ENCODE measurements around the gene ELF4. TPM values are rescaled to one million over a fixed set of nuclear protein-coding genes. Genes with fewer than 3 reads are reported as not detected.

ELF4 gene
- total and polyA plus RNA-seq, 10 of the 15 experiments (the other 5 are each of a cell fraction or from before 2014, with no cell fraction given) = 4.0 to 36.7 (median 22.6) TPM

- H3K9ac ChIP-seq (ENCODE audit: control insufficient read depth, insufficient read depth, low read length) = no peak overlapping the region
- ATAC-seq = peak; percentile 15
- H3K9me3 ChIP-seq (replicated peaks; ENCODE audit: control insufficient read depth, insufficient read depth, low read length) = no peaks in the 10 kb centered on the region
- SMC1A ChIA-PET (ENCODE audit: uncharacterized antibody, unreplicated experiment) = interaction anchor here (0.7 to 4.8 kb wide), 5 partner anchors 9 to 26 kb away, joined by 3 to 36 read pairs (median 4); no protein-coding TSS in a partner anchor
- H3K4me2 ChIP-seq (ENCODE audit: control insufficient read depth, insufficient read depth) = peak overlapping the region; percentile 13; the same call in 1 of the 2 replicates
- POLR2A ChIA-PET = interaction anchor here (0.6 to 5.0 kb wide), 4 partner anchors 11 to 65 kb away, joined by 3 to 27 read pairs (median 4); no protein-coding TSS in a partner anchor
- H4K20me1 ChIP-seq (ENCODE audit: control insufficient read depth, insufficient read depth) = no peaks in the 10 kb centered on the region
- no peak overlapping the region for H2AFZ ChIP-seq (ENCODE audit: control insufficient read depth, low read depth, low read length)
- no peak for DNase-seq (ENCODE audit: low read depth, low spot score)
- no peak for FAIRE-seq
- WGBS (ENCODE audit: insufficient coverage, insufficient replicate concordance, low lambda C conversion rate, missing lambda C conversion rate) = 47% methylated on average over 10 of the region's 10 CpGs
- intact Hi-C loops (cut with micrococcal nuclease; ENCODE audit: unreplicated experiment) (no loop called here), in situ Hi-C loops (cut with MboI) (no loop called here)
- TF ChIP-seq POU2F2 (IDR thresholded peaks at IDR 0.05; ENCODE audit: borderline replicate concordance, low read depth, low read length) = no peak
- no peak for TF ChIP-seq KAT2A (conservative IDR thresholded peaks at IDR 0.05; ENCODE audit: control insufficient read depth, low read depth, low read length)
- TF ChIP-seq ZNF207 (IDR thresholded peaks at IDR 0.05; ENCODE audit: borderline replicate concordance) = no peak
- 0 out of 2 replicates have a peak, but pooled peaks have one; percentile 32 for TF ChIP-seq DPF2 (IDR thresholded peaks at IDR 0.05)
- TF ChIP-seq MTA3 (IDR thresholded peaks at IDR 0.05; ENCODE audit: borderline replicate concordance, low read length) = no peak
- TF ChIP-seq TARDBP (IDR thresholded peaks at IDR 0.05; ENCODE audit: borderline replicate concordance) = no peak
- H3K4me1 ChIP-seq (ENCODE audit: control insufficient read depth, insufficient read depth, low read length) = peaks cover 3% of the 10 kb centered on the region
- no peaks in the 10 kb centered on the region for H3K36me3 ChIP-seq (ENCODE audit: control insufficient read depth in 2 of 2, insufficient read depth in 2 of 2, low read length in 1 of 2)
- peaks cover 69% of the 10 kb centered on the region for H3K79me2 ChIP-seq (ENCODE audit: control insufficient read depth, insufficient read depth, low read length)
- H3K27ac ChIP-seq (ENCODE audit: control insufficient read depth, insufficient read depth) = no peak overlapping the region
- RAD21 ChIA-PET (ENCODE audit: unreplicated experiment) = interaction anchor here (0.6 to 2.1 kb wide), 5 partner anchors 21 to 86 kb away, joined by 3 to 8 read pairs (median 6); no protein-coding TSS in a partner anchor
- no TSS peak for BruUV-seq (replicated peaks)
- H3K4me3 ChIP-seq = no peak overlapping the region
- CTCF ChIA-PET = interaction anchor here (1.1 to 1.5 kb wide), 2 partner anchors 13 to 24 kb away, joined by 3 read pairs; no protein-coding TSS in a partner anchor
- H3K27me3 ChIP-seq (replicated peaks in 1 of 2; ENCODE audit: control insufficient read depth in 2 of 2, insufficient read depth in 2 of 2, low read length in 1 of 2) = no peaks in the 10 kb centered on the region; a peak in 1 of 4 replicates
These were observed 4.2 kb downstream of the ELF4 start for GRCh38 chrX:130106071-130106470.

GRCh38 chrX:130105244-130105643 lies 5.1 kb downstream of the ELF4 start:
- 49% methylated on average over 3 of the region's 3 CpGs for WGBS (ENCODE audit: insufficient coverage, insufficient replicate concordance, low lambda C conversion rate, missing lambda C conversion rate)
- Histone ChIP-seq H4K20me1 (ENCODE audit: control insufficient read depth, insufficient read depth) (no peaks in the 10 kb centered on the region), H3K9me3 (replicated peaks; ENCODE audit: control insufficient read depth, insufficient read depth, low read length) (no peaks in the 10 kb centered on the region), H3K9ac (ENCODE audit: control insufficient read depth, insufficient read depth, low read length) (no peak overlapping the region), H2AFZ (ENCODE audit: control insufficient read depth, low read depth, low read length) (no peak overlapping the region), H3K79me2 (ENCODE audit: control insufficient read depth, insufficient read depth, low read length) (peaks cover 76% of the 10 kb centered on the region), H3K4me3 (no peak overlapping the region), H3K4me2 (ENCODE audit: control insufficient read depth, insufficient read depth) (0 out of 2 replicates have a peak overlapping the region, but pooled peaks have one; percentile 13), H3K27ac (ENCODE audit: control insufficient read depth, insufficient read depth) (no peak overlapping the region), H3K36me3 (ENCODE audit: control insufficient read depth in 2 of 2, insufficient read depth in 2 of 2, low read length in 1 of 2) (no peaks in the 10 kb centered on the region), H3K27me3 (replicated peaks in 1 of 2; ENCODE audit: control insufficient read depth in 2 of 2, insufficient read depth in 2 of 2, low read length in 1 of 2) (no peaks in the 10 kb centered on the region; a peak in 1 of 4 replicates), H3K4me1 (ENCODE audit: control insufficient read depth, insufficient read depth, low read length) (peaks cover 3% of the 10 kb centered on the region)
- ChIA-PET POLR2A (interaction anchor here (0.9 to 5.0 kb wide), 6 partner anchors 10 to 57 kb away, joined by 3 to 27 read pairs (median 4); no protein-coding TSS in a partner anchor), RAD21 (ENCODE audit: unreplicated experiment) (interaction anchor here (0.9 to 2.1 kb wide), 3 partner anchors 10 to 87 kb away, joined by 4 to 7 read pairs (median 6); no protein-coding TSS in a partner anchor), CTCF (interaction anchor here (0.9 to 1.2 kb wide), 3 partner anchors 15 to 24 kb away, joined by 3 to 5 read pairs (median 3); no protein-coding TSS in a partner anchor), SMC1A (ENCODE audit: uncharacterized antibody, unreplicated experiment) (interaction anchor here (0.6 to 1.6 kb wide), 6 partner anchors 9 to 129 kb away, joined by 3 to 4 read pairs (median 4); no protein-coding TSS in a partner anchor)
- FAIRE-seq (no peak), DNase-seq (ENCODE audit: low read depth, low spot score) (no peak), ATAC-seq (no peak)
- intact Hi-C loops (cut with micrococcal nuclease; ENCODE audit: unreplicated experiment) = no loop called here
- no TSS peak for BruUV-seq (replicated peaks)
- in situ Hi-C loops (cut with MboI) = no loop called here
- TF ChIP-seq ZNF207 (IDR thresholded peaks at IDR 0.05; ENCODE audit: borderline replicate concordance) (no peak), ZBTB40 (IDR thresholded peaks at IDR 0.05; ENCODE audit: borderline replicate concordance) (no peak), EZH2 (IDR thresholded peaks at IDR 0.05; ENCODE audit: borderline replicate concordance, control insufficient read depth, low read depth, low read length) (no peak), RBBP5 (conservative IDR thresholded peaks at IDR 0.05) (no peak), ATF3 (IDR thresholded peaks at IDR 0.05; ENCODE audit: borderline replicate concordance, extremely low read depth, low read depth, low read length) (no peak), IKZF2 (IDR thresholded peaks at IDR 0.05) (no peak), STAT3 (IDR thresholded peaks at IDR 0.05; ENCODE audit: low read depth, low read length) (no peak), SMC3 (IDR thresholded peaks at IDR 0.05; ENCODE audit: borderline replicate concordance, low read length) (no peak)

Data from GM12878 (cell line).